ENCODE results near the gene CAPN3.

- no peak for TF ChIP-seq REST (tag by site-specific recombination; IDR thresholded peaks at IDR 0.05)
- no peak for TF ChIP-seq ZNF776 (tag by site-specific recombination; IDR thresholded peaks at IDR 0.05; ENCODE audit: borderline replicate concordance)
- no peak for TF ChIP-seq ZBTB26 (tag by site-specific recombination; optimal IDR thresholded peaks at IDR 0.05)
Observed at GRCh38 chr15:42368096-42368495, 8.8 kb downstream of the CAPN3 start.

All from HEK293 (cell line).